Measurements from ENCODE around the gene DUOX1.
A peak's percentile ranks its signal among the peaks of the same experiment; 100 is the strongest.

The DUOX1 gene

DNA sequence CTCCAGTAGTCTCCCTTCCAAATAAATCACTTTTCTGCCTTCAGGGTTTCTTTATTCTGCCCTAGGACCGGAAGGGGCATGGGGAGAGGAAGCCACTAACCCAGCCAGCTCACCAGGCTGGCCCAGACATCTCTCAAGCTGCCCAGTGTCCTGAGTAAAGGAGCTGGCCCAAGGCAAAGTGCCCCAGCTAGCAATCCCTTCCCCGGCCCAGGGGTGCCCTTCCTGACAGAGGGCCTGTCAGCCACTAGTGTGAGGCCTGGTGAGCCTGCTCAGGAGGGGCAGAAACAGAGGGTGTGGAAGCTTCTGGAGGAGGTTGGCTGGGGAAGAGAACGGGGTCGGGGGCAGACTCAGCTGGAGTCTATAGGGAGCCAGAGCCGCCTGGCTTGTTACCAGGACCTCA lies 35.7 kb downstream of the DUOX1 start:
- no peak for FAIRE-seq
- no peak for DNase-seq (ENCODE audit: insufficient read length, low spot score)
- TF ChIP-seq, protein P1, sequence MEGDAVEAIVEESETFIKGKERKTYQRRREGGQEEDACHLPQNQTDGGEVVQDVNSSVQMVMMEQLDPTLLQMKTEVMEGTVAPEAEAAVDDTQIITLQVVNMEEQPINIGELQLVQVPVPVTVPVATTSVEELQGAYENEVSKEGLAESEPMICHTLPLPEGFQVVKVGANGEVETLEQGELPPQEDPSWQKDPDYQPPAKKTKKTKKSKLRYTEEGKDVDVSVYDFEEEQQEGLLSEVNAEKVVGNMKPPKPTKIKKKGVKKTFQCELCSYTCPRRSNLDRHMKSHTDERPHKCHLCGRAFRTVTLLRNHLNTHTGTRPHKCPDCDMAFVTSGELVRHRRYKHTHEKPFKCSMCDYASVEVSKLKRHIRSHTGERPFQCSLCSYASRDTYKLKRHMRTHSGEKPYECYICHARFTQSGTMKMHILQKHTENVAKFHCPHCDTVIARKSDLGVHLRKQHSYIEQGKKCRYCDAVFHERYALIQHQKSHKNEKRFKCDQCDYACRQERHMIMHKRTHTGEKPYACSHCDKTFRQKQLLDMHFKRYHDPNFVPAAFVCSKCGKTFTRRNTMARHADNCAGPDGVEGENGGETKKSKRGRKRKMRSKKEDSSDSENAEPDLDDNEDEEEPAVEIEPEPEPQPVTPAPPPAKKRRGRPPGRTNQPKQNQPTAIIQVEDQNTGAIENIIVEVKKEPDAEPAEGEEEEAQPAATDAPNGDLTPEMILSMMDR (IDR thresholded peaks at IDR 0.05; ENCODE audit: insufficient read depth, missing control alignments), result no peak

DNA sequence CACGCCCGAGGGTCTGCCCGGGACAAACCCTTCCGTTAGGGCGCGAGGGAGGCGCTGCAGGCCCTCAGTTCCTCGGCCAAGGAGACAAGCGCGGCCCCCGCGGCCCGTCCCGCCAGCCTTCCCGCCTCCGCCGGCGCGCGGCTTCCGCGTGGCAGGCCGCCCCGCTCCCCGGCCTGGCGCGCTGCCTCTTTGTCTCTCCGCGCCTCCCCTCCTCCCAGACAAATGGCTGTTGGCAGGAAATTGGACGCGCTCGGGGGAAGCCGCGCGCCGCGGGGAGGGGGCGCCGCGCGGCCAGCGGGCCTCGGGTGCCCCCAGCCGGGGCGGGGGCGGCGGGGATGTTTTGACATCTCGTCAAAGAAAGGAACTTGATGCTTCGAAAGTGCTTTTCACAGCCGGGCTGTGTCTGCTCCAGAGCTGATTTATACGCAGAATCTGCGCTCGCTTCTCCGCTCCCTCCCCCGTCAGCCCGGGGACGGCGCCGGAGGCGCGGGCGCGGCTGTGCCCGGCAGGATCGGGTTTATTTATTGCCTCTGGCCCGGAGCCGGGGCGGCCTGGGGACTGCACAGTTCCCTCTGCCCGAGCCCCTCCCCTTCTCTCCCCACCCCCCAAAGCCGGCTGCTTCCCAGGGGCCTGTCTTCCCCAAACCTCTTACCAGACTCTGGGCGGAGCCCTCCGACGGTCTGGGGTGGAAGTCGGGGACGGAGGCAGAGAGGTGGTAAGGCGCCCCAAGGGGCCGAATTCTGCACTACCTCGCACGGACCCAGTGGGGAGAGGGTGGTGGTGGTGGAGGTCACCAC lies 37.2 kb downstream of the DUOX1 start:
- FAIRE-seq, result no peak
- DNase-seq (ENCODE audit: insufficient read length, low spot score), result peak; percentile 55

DNA sequence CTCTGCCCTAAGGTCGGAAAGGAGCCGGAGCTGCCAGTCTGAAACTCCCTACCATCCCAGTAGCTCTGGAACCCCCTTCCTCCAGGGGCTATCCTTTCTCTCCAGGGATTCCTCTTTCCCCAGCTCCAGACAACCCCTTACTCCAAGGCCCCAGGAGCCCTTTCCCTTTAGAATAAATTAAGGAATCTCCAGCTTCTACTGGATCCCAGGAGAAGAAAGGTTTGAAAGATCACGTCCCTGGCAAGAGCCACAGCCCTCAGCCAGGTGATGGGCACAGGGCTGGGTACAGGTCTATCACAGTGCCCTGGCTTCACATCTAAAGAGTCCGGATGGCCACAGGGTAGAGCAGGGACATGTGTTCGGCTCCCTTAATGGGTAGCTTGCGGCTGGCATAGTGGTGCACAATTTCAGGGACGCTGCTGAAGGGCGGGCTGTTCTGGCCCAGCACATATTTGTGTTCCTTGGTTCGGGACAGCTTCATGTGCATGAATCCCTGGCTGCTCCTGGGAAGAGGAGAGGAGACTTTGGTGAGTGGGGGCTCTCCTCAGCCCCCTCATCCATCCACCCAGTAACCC lies 37.9 kb downstream of the DUOX1 start:
- DNase-seq (ENCODE audit: insufficient read length, low spot score), result no peak
- TF ChIP-seq, protein P1 (IDR thresholded peaks at IDR 0.05; ENCODE audit: insufficient read depth, missing control alignments), result no peak
- FAIRE-seq, result no peak

More for the DNA sequence above, 37.2 kb downstream of the DUOX1 start:
- TF ChIP-seq, protein P1 (IDR thresholded peaks at IDR 0.05; ENCODE audit: insufficient read depth, missing control alignments), result peak; percentile 38

DNA sequence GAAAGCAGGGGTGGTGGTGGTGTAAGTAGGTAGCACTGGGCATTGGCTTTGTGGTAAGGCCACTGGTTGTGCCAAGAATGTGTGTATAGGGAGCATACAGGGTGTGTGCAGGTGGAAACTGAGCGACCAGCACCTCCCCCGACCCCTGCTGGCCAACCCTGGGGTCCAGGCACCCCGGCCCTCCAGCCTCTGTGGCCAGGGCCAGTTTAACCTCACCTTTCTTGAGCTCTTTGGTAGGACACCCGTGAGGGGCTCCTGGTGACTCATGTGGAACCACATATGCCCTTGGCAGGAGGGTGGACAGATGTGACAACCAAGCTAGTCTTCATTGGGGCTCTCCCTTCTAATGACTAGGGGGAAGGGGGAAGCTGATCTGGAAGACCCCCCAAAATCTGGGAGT lies 38.5 kb downstream of the DUOX1 start:
- DNase-seq (ENCODE audit: insufficient read length, low spot score) (no peak), FAIRE-seq (no peak)
- TF ChIP-seq, protein P1 (IDR thresholded peaks at IDR 0.05; ENCODE audit: insufficient read depth, missing control alignments), result no peak

DNA sequence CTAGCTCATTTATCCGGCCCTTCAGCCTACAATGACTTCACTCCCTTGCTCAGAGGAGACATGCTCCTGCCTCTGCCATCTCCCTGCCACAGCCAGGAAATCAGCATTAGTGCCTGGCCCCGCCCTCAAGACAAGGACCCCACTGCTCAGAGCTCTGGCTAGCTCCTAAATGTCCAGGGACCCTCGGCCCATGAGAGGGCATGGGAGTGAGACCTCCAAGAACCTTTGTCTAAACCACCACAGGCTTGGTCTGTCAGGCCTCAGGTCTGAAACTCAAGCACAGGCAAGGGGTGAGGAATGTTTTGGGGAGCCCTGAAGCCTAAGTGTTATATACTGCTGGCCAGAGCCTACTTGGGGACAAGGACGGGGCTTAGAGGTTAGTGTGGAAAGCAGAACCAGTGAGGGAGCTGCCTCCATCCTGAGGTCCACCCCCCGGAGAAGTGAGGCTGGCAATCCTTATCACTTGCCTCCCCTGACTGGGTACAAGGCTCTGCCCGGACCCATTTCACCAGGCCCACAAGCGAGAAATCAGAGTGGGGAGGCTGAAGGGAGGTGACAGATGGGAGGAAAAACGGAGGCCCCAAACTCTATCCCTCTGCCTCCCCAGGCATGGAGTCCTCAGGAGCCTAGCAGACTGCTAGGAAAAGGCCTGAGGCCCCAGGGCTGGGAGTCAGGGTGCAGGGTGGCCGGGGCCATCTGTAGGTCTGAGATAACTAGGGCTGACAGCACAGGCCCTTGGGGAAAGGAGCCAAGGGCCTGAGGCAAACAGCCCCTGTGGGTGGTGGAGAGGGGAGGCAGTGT lies 39.2 kb downstream of the DUOX1 start:
- FAIRE-seq (no peak), DNase-seq (ENCODE audit: insufficient read length, low spot score) (no peak)
- TF ChIP-seq, protein P1 (IDR thresholded peaks at IDR 0.05; ENCODE audit: insufficient read depth, missing control alignments), result no peak

DNA sequence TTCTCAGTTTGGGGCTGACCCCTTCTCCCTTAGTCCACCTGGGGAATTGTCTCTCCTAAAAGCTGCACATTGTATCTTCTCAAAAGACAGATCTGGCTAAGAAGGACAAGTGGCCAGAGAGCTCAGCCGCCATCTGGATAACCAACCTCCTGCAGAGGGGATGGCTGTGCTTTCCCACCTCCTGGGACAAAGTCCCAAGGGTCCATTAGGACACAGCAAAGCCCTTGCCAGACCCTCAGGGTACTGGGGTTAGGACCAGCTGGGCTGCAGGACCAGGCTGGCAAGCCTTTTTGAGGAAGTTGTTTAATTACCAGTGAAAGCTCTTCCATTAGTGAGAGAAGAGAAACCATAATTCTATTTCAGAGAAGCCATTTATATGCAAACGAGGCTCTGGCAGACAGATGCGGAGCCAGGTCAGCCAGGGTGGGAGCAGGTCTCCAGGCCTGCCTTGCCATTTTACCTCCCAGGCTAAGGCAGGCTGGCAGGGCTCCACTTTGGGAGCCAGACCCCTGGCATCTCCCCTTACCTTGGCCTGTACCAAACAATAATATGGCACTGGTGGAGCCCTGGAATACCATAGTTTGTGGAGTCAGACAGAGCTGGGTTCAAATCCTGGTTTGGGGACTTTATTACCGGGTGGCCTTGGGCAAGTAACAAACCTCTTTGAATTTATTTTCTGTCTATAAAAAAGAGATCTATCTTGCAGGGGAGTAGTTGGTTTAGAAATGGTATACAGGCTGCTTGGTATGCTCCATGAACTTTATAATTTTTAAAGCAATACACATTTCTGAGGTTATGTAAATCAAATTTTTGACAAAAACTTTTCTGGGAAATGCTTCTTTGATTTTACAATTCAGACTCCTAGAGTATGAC lies 40.0 kb downstream of the DUOX1 start:
- DNase-seq (ENCODE audit: insufficient read length, low spot score) (no peak), FAIRE-seq (no peak)

More for the DNA sequence above, 40.0 kb downstream of the DUOX1 start:
- TF ChIP-seq, protein P1 (IDR thresholded peaks at IDR 0.05; ENCODE audit: insufficient read depth, missing control alignments), result no peak

Measured in D721Med (cell line).